Fibroblast of skin of scalp (primary cell): ENCODE data around the gene IER3IP1. TPM values are rescaled to one million over a fixed set of nuclear protein-coding genes. Genes with fewer than 3 reads are reported as not detected.
"Not testable (repeated sequence)": the region's sequence is repeated elsewhere in the genome, so short reads cannot be mapped to it uniquely, and the experiment has no call there.

ENCODE experiments used
- DNase-seq: peaks from one replicate; pipeline ENCODE4 v3.0.0-alpha.2; 2013
- polyA plus RNA-seq, 2 experiments: library from polyadenylated mRNA; unstranded; fragments of 120-200 nt; gene quantifications; one replicate each; pipeline ENCODE4 v1.2.1, GENCODE V29; 2013; ENCODE audit not compliant: insufficient read length in 2 of 2

The IER3IP1 gene, protein sequence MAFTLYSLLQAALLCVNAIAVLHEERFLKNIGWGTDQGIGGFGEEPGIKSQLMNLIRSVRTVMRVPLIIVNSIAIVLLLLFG
- polyA plus RNA-seq (2013, experiment 1 of 2; ENCODE audit: insufficient read length) = 26.3 TPM
- 26.8 TPM for polyA plus RNA-seq (2013, experiment 2 of 2; ENCODE audit: insufficient read length)

DNA sequence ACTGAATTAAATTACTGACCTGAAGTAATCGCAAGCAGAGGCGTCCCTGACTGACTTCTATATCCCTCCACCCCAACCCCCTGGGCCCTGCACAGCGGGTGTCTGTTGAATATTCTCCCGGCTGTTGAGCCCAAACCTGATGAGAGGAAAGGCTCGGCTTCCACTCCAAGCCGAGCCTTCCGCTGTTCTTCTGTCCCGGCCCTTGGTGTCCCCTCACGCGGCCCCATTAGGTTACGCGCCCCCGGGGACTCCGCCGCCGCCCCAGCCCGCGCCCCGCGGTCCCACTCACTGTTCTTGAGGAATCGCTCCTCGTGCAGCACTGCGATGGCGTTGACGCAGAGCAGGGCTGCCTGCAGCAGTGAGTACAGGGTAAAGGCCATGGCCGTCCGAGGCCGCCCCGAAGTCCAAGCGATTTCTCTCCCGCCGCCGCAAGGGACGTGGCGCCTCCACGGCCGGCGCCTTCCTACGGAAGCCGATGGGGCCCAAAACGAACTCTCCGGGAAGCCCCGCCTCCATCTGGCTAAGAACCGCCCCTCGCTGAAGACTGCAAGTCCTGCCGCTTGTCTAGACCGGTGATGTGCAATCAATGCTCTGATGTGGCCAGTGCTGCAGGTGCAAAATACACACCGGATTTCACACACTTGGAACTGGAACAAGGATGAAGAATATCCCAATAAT is at the start of gene IER3IP1:
TSS of gene IER3IP1 (minus strand) at position 467 of the 678 bp plus-strand sequence. CDS start at position 380, 87 bp downstream.
- peak; percentile 93 for DNase-seq

DNA sequence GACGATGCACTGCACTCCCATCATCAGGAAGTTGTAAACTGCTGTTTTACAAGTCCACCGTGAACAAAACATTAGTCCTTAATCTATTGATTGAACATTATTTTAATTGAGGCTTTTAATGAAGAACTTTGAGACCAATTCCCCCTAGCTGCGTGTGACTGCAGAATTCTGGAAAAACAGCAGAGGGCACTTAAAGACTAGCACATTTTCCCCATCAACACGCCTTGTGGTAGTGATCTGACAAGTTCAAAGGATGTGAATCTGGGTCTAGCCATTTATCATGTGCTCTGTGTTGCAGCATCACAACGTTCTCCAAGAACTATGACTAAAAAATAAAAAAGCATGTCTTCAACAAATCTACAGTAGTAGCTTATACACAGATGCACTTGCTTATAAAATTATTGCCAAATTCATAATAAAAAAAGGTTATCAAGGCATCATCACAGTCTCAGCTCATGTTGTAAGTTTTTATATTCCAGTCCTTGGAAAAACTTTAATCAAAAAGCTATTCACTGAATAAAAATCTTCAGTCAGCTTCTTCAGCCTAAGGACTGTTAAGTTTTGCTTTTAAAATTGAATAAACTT is 39.5 kb upstream of the IER3IP1 start:
- peak; percentile 66 for DNase-seq

DNA sequence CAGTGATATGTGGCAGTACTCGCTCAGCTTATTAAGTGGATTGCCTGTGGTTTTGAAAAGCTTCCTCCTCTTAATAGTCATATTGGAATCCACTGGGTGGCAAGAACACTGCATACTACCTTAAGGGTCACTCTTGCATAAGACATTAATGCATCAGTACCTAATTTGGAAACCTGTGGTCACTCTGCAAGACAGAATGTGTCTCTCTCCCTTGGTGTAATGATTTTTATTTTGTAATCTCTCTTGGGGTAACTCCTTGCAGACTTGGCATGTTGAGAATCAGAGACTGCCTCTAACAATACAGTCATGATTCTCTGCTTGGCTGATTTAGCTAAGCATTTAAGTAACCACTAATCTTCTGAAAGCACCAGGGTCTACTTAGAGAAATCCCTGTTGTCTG is 33.0 kb upstream of the IER3IP1 start:
- no peak for DNase-seq

DNA sequence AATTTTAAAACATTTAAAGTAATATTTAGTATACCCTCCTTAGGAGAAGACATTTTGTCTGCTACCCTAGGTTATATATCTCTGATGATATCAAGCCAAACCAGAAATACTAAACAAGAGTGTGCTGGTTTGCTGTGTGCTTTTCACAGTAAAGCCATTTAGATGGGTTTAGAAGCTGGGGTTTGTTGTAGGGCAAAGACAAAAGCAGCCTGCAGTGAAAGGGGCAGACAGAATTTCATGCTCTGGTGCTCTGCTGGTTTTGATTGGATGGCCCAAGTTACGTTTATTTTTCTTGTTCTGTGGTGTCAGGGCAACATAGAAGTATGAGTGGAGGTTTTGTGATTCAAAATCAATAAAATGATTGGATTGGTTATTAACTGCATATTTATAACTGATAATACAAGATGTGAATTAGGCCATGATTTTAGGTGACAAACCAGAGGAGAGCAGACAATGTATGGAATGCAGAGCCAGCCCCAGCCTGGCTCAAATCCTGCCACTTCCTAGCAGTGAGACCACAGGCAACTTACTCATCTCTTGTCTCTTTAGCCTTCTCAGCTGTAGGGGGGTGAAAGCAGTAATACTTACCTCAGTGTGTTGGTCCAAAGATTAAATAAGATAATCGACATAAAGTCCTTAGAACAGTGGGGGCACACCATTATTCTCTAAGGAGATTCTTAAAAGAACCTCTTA is 30.9 kb upstream of the IER3IP1 start:
- DNase-seq = peak; percentile 8

DNA sequence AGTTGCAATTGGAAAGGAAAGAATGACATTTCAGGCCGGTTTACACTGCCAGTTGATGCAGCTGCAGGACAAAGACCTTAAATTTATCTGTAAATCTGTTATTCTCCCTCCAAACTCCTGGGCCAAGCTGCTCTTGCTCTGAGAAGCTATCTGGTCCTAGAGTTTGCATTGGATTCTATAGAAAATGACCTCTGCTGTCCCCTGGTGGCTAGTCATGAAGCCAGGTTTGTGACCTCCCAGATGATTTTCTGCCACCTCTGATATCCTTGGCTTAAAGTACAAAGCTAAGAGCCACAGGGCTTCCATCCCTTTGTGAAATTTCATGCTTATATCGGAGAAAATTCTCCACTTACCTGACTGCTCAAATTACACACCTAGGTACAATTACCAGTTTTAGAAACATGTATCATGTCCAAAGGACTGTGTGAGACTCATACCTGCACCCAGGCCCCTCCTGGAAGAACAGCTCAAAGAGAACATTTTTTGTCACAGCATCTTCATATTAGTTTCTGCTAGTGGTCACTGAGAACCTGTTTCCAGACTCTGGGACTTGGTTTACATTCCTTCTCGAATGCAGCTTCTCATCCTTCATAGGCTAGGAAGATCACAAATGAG is 28.9 kb upstream of the IER3IP1 start:
- DNase-seq = peak; percentile 44

DNA sequence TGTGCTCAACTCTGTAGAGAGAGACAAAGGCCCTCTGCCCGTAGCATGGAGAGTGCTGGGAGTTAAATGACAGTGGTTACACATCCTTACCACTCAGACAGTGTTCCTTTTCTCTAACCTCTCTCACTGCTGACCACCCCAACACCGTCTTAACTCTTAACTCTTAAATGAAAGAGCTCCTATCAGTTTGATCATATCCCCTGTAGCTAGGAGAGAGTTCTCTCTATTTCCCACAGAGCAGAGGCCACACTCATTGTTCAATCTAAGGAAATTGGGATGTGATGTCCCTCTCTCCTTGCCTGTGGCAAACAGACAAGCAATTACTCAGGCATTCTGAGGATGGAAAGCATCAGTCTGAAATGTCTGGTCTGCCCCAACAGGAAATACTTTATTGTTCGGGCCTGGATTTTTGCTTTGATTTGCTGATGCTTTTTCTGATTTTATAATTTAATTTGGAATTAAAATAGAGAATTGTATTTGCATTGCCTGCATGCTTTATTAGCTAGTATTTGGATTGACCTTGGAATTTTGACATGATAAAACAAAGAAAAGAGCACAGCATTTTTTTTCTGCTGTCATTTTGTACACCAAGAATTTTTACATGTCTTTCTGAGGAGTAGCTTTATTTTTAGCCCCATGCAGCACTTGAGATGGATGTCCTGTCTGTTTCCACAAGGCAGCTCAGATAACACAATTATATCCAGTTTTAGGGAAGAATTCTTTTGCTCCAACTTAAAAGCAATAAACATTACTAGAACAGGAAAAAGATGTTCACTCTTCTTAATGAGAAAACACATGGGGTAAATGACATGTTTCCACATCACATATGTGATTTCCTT is 27.7 kb upstream of the IER3IP1 start:
- DNase-seq = no peak

DNA sequence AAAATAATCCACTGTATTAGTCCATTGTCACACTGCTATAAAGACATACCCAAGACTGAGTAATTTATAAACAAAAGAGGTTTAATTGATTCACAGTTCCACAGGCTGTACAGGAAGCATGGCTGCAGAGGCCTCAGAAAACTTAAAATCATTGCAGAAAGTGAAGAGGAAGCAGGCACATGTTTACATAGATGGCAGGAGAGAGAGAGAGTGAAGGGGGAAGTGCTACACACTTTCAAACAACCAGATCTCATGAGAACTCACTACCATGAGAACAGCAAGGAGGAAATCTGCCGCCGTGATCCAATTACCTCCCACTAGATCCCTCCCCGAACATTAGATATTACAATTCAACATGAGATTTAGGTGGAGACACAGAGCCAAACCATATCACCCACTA is 19.8 kb upstream of the IER3IP1 start:
- DNase-seq = not testable (repeated sequence)

DNA sequence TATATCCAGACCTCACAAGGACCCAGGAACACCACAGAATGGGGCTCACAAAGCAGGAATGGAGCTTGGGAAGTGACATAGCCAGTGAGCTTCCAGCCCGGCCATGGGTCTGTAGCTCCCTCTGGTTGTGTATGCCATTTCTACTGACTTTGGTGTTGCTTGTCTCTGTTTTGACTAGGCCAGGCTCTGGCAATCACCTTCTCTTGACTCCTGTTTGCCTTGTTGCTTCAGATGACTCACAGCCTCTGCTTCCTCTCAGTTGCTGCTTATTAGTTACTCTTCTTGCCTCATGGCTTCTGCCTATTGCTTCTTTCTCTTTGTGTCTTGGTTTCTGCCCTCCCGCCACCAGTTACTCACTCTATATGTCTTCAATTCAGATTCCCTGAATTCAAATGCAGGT is 15.8 kb upstream of the IER3IP1 start:
- DNase-seq = no peak

DNA sequence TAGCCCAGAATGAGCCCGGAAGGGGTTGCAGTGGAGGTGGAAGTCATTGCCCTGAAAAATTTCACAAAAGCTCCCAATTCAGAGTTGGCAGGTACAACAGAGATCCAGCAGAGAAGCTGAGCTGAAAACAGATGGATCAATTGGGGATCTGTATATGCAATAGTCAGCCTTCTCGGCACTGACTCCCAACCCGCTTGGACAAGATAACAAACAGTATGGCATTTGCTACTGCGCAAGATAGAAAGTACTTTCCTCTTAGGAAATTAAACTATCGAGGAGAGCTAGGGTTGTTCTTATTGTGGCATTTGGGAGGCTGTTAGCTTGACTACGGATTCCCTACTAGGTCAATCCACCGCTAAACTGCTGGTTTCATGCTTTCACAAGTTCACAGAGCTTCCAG is 11.6 kb upstream of the IER3IP1 start:
- no peak for DNase-seq

DNA sequence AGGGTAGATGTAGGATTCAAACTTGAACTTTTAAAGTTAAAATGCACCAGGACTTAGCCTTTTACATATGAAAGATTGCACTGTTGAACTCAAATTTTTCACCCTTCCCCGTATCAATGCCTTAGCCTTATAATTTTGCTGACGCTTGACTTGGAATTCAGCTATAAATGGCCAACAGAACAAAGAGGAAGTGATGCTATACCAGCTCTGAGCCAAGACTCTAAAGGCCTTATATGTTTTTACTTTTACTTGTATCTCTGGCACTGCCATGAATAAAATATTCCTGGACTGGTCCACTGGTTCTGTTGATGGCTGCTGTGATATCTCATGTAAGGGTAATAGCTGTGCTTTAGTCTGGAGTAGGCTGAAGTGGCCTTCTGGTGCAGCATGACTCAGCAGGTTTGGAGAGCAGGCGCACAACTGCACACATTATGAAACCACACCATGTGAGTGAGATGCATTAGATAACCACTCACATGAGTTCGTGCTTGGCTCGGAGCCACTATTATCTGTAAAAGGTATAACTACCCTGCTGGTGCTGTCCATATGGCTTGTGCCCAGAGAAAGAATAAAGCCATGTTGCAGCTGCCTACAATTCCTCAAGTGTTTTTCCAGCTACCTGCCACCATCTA is 8.4 kb upstream of the IER3IP1 start:
- peak; percentile 6 for DNase-seq

DNA sequence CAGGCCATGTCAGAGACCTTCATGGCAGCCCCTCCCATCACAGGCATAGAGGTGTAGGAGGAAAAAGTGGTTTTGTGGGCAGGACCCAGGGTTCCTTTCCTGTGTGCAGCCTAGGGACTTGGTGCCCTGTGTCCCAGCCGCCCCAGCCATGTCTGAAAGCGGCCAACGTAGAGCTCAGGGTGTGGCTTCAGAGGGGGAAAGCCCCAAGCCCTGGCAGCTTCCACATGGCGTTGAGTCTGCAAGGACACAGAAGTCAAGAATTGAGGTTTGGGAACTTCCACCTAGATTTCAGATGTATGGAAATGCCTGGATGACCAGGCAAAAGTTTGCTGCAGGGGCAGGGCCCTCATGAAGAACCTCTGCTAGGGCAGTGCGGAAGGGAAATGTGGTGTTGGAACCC is 6.0 kb upstream of the IER3IP1 start:
- not testable (repeated sequence) for DNase-seq

DNA sequence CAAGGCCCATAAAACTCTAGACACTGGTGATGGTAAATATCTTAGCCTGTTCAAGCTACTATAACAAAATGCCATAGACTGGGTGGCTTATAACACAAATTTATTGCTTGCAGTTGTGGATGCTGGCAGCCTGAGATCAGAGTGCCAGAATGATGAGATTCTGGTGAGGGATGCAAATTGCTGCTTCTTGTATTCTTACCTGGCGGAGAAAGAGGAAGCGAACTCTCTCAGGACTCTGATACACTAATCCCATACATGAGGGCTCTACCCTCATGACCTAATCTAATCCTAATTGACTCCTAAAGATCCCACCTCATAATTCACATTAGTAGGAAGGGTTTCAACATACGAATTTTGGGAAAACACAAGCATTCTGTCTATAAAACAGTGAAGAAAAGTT is 4.6 kb upstream of the IER3IP1 start:
- no peak for DNase-seq

DNA sequence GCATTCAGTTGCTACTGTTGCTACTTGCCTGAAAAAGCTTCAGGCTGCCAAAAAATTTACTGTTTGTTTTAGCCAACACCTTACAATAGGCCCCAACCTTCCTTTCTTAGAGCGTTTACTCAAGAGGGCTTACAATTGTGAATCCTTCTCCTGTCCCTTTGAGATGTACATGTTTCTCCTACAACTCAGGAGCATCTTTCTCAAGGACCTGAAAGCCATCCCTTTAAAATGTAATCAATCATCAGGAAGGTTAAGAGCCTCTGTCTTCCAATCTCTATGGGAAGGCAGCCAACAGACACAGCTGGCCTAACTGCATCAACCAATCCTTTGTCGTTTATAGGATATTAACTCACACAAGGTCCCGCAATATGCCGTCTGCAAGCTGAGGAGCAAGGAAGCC is 3.4 kb upstream of the IER3IP1 start:
- DNase-seq = no peak

DNA sequence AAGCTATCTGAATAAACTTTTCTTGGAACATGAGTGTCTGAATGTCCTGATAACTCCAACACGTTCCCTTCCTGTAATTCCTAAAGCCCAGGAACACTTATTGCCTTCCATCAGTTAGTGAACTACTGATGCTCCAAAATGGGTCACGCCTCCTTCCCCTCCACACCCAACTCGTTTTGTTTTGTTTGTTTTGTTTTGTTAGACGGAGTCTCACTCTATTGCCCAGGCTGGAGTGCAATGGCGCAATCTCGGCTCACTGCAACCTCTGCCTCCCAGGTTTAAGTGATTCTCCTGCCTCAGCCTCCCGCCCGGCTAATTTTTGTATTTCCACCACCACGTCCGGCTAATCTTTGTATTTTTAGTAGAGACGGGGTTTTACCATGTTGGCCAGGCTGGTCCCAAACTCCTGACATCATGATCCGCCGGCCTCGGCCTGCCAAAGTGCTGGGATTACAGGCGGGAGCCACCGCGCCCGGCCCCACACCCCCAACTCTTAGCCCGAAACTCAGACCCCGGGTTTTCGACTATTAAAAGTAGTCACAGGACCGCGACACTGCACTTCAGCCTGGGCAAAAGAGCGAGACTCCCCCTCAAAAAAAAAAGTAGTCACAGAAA is 774 bp downstream of the IER3IP1 start:
- peak; percentile 6 for DNase-seq

DNA sequence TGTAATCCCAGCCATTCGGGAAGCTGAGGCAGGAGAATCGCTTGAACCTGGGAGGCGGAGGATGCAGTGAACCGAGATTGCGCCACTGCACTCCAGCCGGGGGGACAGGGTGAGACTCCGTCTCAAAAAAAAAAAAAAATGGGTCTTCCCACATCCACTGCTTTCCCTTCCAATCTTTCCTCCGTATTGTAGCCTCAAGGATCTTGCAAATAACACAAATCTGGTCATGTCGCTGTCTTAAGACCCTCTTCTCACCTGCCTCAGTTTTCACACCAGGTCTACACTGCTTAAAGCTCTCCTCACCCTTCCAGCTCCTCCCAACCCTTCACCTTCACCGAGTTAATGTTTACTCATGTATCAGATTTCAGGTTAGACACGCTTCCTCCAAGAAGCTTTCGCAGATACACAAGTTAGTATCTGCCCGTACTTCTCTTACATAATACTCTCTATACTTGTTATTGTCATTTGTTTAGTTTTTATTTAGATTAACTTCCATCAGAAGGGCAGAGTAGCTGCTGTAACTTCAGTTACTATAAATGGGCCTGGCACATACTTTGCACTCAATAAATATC is 1.5 kb downstream of the IER3IP1 start:
- DNase-seq = no peak

DNA sequence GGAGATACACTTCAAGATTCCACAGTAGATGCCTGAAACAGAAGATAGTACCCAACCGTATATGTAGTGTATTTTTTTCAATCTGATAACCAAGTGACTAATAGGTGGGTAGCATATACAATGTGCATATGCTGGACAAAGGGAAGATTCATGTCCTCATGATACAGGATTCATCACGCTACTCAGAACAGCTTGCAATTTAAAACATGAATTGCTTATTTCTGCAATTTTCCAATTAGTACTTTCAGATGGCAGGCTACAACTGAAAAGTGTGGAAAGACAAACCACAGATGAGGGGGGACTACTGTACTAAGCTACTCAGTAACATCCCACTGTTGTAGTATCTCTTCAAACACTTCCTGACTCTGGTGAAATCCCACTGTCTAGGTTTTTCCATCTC is 3.7 kb downstream of the IER3IP1 start:
- no peak for DNase-seq

DNA sequence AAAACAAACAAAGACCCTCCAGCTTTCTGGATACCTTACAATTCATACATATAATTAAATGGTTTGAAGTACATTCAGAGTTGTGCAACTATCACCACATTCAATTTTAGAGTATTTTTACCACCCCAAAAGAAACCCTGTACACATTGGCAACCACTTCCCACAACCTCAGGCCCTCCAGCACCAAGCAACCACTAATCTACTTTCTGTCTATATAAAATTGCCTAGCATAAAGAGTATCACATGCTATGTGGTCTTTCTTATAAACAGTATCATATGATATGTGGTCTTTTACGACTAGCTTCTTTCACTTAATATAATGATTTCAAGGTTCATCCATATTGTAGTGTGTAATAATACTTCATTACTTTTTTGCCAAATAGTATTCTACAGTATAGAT is 7.3 kb downstream of the IER3IP1 start:
- no peak for DNase-seq

DNA sequence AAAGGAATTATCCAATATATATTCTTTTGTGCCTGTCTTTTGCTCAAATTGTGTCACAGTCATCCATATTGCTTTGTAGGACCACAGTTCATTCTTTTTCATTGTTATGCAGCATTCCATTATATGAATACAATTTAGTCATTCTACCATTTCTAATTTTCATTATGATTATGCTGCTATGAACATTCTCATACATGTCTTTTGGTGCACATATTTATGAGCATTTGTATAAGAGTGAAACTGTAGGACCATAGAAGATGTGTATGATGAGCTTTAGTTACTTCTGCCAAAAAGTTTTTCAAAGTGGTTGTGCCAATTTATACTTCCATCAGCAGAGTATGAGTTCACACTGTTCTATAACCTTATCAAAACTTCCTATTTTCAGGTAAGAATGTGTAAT is 7.7 kb downstream of the IER3IP1 start:
- no peak for DNase-seq

DNA sequence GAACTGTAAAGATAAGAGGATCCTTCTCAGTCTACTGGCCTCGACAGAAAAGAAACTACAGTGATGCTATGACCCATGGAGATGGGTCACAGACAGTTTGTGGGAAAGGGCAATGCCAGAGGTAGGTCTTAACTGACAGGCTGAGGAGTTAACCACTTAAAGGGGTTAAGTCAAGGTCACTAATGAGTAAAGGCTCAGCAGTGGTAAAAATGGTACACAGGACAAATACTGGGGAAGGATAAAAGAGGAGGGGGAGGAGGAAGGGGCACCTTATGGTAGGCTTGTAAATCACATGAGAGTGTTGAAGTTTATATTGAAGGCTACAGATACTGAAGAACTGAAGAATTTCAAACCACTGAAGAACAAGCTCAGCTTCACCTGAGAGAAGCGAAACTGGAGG is 9.9 kb downstream of the IER3IP1 start:
- no peak for DNase-seq

DNA sequence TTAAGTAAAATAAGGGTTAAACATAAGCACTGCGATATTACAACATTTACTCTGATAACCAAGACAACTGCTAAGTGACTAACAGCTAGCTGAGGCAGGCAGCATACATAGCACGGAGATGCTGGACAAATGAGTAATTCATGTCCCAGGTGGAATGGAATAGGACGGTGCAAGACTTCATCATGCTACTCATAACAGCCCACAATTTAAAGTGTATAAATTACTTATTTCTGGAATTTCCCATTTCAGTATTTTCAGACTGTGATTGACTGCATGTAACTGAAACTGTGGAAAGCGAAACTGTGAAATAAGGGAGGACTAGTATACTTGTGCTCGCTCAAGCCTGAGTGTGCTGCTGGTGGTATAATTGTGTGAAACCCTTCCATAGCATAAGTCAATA is 12.9 kb downstream of the IER3IP1 start:
- peak; percentile 56 for DNase-seq

DNA sequence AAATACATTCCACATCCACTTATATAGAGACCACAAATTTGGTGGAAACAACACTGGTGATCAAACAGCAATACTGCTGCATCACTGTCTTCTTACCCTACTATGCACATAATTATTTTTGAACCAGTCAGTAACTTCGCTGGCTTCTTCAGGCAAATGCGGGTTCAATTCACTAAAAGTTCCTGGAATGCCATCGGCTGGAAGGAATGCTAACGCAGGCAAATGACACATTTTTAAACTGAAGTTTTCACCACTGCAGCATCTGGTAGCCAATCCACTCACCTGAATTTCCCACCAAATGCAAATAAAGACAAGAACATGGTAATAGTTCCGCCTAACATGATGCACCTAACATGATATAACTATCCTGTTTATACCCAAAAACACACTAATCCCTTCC is 15.9 kb downstream of the IER3IP1 start:
- no peak for DNase-seq
